DND-41 (cell line): ENCODE measurements around the gene RPL32.

Source experiments
- CTCF ChIP-seq: IDR thresholded peaks from 2 replicates; pipeline ENCODE4 v1.5.1; 2012; ENCODE audit warnings: borderline replicate concordance, low read length, moderate library complexity, mild to moderate bottlenecking; ENCODE audit not compliant: poor library complexity, severe bottlenecking; ENCODE audit errors: extremely low read depth
- EZH2 ChIP-seq: IDR thresholded peaks from 3 replicates; pipeline ENCODE4 v1.6.1; 2012; ENCODE audit warnings: borderline replicate concordance, low read depth, mild to moderate bottlenecking, moderate library complexity, low read length, inconsistent platforms; ENCODE audit not compliant: severe bottlenecking

GRCh38 chr3:12854565-12854964 lies 13.2 kb upstream of the RPL32 start:
- no peak for TF ChIP-seq CTCF
- no peak for TF ChIP-seq EZH2
